Left forelimb (tissue), 1 donor: Measurements from ENCODE around the gene TBC1D5.
"Not testable (repeated sequence)": the region's sequence is repeated elsewhere in the genome, so short reads cannot be mapped to it uniquely, and the experiment has no call there.

ENCODE experiments used
- DNase-seq: peaks from one replicate; pipeline ENCODE4 v3.0.0-alpha.2; 2018; ENCODE audit warnings: low spot score

TBC1D5 gene

GRCh38 chr3:17707813-17708543 is 34.5 kb downstream of the TBC1D5 start:
- no peak for DNase-seq

DNA sequence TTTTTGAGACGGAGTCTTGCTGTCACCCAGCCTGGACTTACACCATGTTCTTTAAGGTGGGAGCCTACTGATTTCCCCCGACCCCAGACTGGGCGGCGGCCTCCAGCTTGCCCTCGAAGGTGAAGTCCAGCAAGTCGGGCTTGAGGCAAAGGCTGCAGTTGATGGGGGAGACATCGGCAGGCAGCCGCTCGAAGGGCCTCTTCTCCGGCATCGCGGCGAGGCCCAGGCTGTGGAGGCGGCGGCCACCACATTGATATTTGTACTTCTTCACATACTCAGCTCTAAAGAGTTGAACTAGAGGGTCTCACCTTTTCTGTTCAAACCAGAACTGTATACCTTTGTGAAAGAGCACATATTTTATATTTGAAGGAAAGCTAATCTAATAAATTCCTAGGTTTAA is 36.4 kb downstream of the TBC1D5 start:
- not testable (repeated sequence) for DNase-seq

GRCh38 chr3:17699815-17700214 is 42.6 kb downstream of the TBC1D5 start:
- not testable (repeated sequence) for DNase-seq

DNA sequence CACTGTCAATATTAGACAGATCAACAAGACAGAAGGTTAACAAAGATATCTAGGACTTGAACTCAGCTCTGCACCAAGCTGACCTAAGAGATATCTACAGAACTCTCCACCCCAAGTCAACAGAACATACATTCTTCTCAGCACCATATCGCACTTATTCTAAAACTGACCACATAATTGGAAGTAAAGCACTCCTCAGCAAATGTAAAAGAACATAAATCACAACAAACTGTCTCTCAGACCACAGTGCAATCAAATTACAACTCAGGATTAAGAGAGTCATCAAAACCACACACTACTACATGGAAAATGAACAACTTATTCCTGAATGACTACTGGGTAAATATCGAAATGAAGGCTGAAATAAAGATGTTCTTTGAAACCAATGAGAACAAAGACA is 46.8 kb downstream of the TBC1D5 start:
- DNase-seq: not testable (repeated sequence)

GRCh38 chr3:17693670-17693999 is 48.8 kb downstream of the TBC1D5 start:
- not testable (repeated sequence) for DNase-seq

- DNase-seq: not testable (repeated sequence)
Observed at GRCh38 chr3:17692846-17693669, 49.4 kb downstream of the TBC1D5 start.

GRCh38 chr3:17687566-17687965 is 54.9 kb downstream of the TBC1D5 start:
- no peak for DNase-seq

DNA sequence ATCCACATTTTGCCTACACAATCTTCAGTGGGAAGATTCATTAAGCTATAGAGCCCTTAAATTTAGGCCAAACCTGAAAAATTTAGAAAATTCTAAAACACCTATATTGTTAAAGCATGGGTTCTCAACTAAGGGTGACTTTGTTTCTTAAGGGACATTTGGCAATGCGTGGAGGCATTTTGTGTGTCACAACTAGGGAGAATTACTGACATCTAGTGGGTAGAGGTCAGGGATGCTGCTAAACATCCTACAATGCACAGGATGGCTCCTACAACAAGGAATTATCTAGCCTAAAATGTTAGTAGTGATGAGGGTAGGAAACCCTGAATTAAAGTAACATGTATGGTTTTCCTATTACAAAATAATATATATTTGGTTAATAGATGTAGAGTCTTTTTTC is 55.8 kb downstream of the TBC1D5 start:
- no peak for DNase-seq

DNA sequence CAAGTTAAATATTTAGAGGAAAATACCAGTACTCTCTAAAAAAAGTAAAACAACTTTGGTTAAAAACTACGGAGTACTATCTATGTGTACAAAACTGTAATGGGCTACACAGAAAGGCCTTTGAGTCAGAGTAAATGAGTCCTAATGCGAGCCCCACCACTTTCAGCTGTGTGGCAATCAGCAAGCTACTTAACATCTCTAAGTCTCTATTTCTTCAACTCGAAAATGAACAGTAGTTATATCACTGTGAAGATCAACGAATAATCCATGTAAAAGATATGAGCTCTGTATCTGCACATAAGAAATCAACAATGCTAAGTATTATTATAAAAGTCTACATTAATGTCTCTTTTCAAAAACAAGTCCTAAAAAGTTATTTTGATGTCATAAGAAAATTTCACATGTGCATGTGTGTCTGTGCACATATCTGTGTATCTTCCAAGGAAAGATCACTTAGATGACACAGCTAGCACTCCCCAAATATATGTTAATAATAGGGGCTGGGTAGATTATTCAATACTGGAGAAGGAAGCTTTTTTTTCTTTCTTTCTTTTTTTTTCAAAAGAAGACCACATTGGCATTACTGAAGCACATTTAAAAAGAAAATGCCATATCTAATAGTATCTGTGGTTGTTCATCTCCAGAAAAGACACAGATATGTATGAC is 58.8 kb downstream of the TBC1D5 start:
- DNase-seq: no peak

- no peak for DNase-seq
Observed at GRCh38 chr3:17680530-17680929, 61.9 kb downstream of the TBC1D5 start.

GRCh38 chr3:17678116-17678741 is 64.2 kb downstream of the TBC1D5 start:
- no peak for DNase-seq

- no peak for DNase-seq
Observed at GRCh38 chr3:17674082-17674686, 68.2 kb downstream of the TBC1D5 start.

GRCh38 chr3:17672506-17672905 is 69.9 kb downstream of the TBC1D5 start:
- DNase-seq: no peak

DNA sequence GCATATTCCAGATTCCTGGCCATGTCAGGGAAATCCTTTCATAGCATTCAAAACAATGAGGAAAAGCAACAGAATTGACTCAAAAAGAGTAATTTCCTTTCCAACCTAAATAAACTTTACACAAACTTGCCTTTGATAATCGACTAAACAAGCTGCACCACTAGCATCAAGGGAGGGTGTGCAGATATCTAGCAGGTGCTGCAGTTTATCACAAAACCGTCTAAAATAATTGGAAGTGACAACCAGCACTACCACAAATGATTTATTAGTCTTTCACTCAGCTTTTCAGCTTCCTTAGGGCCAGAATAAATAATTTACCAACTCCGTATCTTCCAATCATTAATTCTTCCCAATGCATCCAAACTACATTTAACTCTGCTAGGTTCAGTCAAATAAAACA is 71.7 kb downstream of the TBC1D5 start:
- no peak for DNase-seq

GRCh38 chr3:17664923-17665322 is 77.5 kb downstream of the TBC1D5 start:
- DNase-seq: no peak

DNA sequence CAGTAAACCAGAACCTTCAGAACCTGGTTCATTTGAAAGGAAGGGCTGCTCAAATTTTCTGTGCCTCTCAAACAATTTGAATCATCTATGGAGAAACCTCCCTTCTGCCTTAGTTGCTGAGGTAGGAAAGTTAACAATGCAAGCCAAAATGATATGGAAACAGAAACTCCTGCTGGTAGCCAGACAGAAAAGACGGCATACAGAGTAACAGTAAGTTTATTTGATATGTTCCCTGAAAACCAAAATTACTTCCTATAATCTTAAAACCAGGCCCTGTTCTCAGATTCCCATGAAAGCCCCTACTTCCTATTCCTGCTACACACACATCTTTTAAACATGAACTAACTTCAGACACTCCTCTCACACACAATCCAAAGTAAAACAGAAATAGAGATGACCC is 86.2 kb downstream of the TBC1D5 start:
- DNase-seq: no peak

DNA sequence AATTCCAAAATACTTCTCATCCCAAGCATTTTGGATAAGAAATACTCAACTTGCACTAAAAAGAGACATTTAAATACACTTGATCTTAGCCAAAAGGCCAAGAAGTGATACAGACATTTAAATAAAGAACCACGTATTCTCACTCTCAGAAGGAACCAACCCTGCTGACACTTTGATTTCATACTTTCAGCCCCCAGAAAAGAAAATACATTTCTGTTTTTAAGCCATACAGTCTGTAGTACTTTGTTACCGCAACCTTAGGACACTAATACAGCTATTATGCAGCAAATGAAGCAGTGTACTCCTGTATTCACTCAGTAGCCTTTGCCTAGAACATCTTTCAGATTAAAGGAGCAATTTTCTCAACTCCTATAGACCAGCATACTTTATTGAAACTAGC is 86.7 kb downstream of the TBC1D5 start:
- DNase-seq: no peak

DNA sequence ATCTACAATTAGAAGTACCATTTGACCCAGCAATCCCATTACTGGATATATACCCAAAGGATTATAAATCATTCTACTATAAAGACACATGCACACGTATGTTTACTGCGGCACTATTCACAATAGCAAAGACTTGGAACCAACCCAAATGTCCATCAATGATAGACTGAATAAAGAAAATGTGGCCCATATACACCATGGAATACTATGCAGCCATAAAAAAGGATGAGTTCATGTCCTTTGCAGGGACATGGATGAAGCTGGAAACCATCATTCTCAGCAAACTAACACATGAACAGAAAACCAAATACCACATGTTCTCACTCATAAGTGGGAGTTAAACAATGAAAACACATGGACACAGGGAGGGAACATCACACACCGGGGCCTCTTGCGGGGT is 92.7 kb downstream of the TBC1D5 start:
- not testable (repeated sequence) for DNase-seq

DNA sequence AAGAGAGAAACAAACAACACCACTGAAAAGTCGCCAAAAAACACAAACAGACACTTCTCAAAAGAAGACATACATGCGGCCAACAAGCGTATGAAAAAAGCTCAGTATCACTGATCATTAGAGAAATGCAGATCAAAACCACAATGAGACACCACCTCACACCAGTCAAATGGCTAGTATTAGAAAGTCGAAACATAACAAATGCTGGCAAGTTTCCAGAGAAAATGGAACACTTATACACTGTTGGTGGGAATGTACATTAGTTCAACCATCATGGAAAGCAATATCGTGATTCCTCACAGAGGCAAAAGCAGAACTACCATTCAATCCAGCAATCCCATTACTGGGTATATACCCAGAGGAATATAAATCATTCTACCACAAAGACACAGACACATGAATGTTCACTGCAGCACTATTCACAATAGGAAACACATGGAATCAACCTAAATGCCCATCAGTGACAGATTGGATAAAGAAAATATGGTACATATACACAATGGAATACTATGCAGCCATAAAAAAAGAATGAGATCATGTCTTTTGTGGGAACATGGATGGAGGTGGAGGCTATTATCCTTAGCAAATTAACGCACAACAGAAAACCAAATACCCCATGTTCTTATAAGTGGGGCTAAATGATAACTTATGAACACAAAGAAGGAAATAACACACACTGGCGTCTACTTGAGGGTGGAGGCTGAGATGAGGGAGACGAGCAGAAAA is 93.6 kb downstream of the TBC1D5 start:
- DNase-seq: not testable (repeated sequence)

- no peak for DNase-seq
Observed at GRCh38 chr3:17645074-17645698, 97.2 kb downstream of the TBC1D5 start.

- DNase-seq: no peak
Observed at GRCh38 chr3:17643691-17644090, 98.7 kb downstream of the TBC1D5 start.
